ENCODE data around the gene LILRA1.

DNA sequence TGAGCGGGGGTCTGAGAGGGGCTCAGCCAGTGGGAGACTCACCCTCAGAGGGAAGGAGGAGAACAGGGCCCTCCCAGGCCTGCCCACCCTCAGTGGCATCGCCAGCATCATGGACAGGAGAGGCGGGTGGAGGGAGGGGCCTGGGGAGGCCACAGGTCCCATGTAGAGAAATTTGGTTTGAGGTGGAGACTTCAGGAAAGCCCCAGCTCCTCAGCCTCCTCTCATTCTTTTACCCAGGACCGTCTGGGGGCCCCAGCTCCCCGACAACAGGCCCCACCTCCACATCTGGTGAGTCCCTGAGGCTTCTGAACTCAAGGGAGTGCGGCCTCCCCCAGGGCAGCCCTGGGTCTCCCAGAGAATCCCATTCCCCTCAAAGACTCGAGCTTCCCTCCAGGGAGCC lies 40.0 kb downstream of the LILRA1 start:
- TF ChIP-seq, protein P1, sequence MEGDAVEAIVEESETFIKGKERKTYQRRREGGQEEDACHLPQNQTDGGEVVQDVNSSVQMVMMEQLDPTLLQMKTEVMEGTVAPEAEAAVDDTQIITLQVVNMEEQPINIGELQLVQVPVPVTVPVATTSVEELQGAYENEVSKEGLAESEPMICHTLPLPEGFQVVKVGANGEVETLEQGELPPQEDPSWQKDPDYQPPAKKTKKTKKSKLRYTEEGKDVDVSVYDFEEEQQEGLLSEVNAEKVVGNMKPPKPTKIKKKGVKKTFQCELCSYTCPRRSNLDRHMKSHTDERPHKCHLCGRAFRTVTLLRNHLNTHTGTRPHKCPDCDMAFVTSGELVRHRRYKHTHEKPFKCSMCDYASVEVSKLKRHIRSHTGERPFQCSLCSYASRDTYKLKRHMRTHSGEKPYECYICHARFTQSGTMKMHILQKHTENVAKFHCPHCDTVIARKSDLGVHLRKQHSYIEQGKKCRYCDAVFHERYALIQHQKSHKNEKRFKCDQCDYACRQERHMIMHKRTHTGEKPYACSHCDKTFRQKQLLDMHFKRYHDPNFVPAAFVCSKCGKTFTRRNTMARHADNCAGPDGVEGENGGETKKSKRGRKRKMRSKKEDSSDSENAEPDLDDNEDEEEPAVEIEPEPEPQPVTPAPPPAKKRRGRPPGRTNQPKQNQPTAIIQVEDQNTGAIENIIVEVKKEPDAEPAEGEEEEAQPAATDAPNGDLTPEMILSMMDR (IDR thresholded peaks at IDR 0.05): no peak
- no peak for TF ChIP-seq EZH2 (IDR thresholded peaks at IDR 0.05; ENCODE audit: borderline replicate concordance, insufficient read depth, low read depth, low read length, poor library complexity, severe bottlenecking)
